OCI-LY7 (cell line): Measurements from ENCODE around the gene UQCC5. TPM values are rescaled to one million over a fixed set of nuclear protein-coding genes. Genes with fewer than 3 reads are reported as not detected.

Source experiments
- BruUV-seq: library from RNA; stranded (reverse); fragments of 400-500 nt; replicated peaks from 2 replicates; lab custom pipeline; 2021; lab: Mats Ljungman, UMichigan
- CTCF ChIA-PET: fragments of 300-600 bp; sonication (Branson Sonifier 250); formaldehyde crosslinking; loops from one replicate; lab custom pipeline; 2022; ENCODE audit warnings: antibody characterized with exemption; ENCODE audit not compliant: unreplicated experiment; lab: Charles Lee
- POLR2A ChIA-PET: fragments of 300-600 bp; sonication (Branson Sonifier 250); formaldehyde crosslinking; loops from one replicate; lab custom pipeline; 2022; ENCODE audit warnings: antibody characterized with exemption; lab: Charles Lee
- DNase-seq: peaks from one replicate; pipeline ENCODE4 v3.0.0-alpha.2; 2015; ENCODE audit warnings: low spot score
- H2AFZ ChIP-seq: fragments of 200-600 bp; sonication (generic), shearing (Covaris generic); 2 replicates; pipeline ENCODE4 v1.6.1; 2014; ENCODE audit warnings: mild to moderate bottlenecking, antibody characterized with exemption, low read length, moderate library complexity
- H3K27ac ChIP-seq: fragments of 200-600 bp; sonication (generic); 2 replicates; pipeline ENCODE4 v1.5.1; 2014; ENCODE audit warnings: mixed run types, low read depth, mild to moderate bottlenecking, moderate library complexity, low read length, inconsistent platforms; ENCODE audit not compliant: poor library complexity, severe bottlenecking
- H3K36me3 ChIP-seq: fragments of 200-600 bp; sonication (generic); 2 replicates; pipeline ENCODE4 v1.6.1; 2014; ENCODE audit warnings: mild to moderate bottlenecking, antibody characterized with exemption, low read length, moderate library complexity, mixed read lengths; ENCODE audit not compliant: insufficient read depth
- H3K4me1 ChIP-seq: fragments of 200-600 bp; sonication (generic); 2 replicates; pipeline ENCODE4 v1.5.1; 2014; ENCODE audit warnings: mild to moderate bottlenecking, low read length; ENCODE audit not compliant: insufficient read depth, poor library complexity, severe bottlenecking
- H3K4me2 ChIP-seq: fragments of 200-600 bp; sonication (generic); 2 replicates; pipeline ENCODE4 v1.6.1; 2014; ENCODE audit warnings: mild to moderate bottlenecking, low read length
- H3K4me3 ChIP-seq: fragments of 200-600 bp; sonication (generic); 2 replicates; pipeline ENCODE4 v1.5.1; 2014; ENCODE audit warnings: mild to moderate bottlenecking, low read depth, low read length; ENCODE audit not compliant: poor library complexity, severe bottlenecking
- H3K79me2 ChIP-seq: fragments of 200-600 bp; sonication (generic); 2 replicates; pipeline ENCODE4 v1.6.1; 2016; ENCODE audit warnings: low read depth, mild to moderate bottlenecking, low read length, moderate library complexity, mixed read lengths; ENCODE audit not compliant: insufficient read depth
- H3K9me2 ChIP-seq: fragments of 200-600 bp; sonication (generic); 2 replicates; pipeline ENCODE4 v1.6.1; 2016; ENCODE audit warnings: mild to moderate bottlenecking, low read length, mixed read lengths; ENCODE audit not compliant: insufficient read depth
- H3K9me3 ChIP-seq: fragments of 200-600 bp; sonication (generic); 2 replicates; pipeline ENCODE4 v1.6.1; 2014; ENCODE audit warnings: mild to moderate bottlenecking, mixed run types, low read length, mixed read lengths
- H4K20me1 ChIP-seq: fragments of 200-600 bp; sonication (generic); 2 replicates; pipeline ENCODE4 v1.6.1; 2014; ENCODE audit warnings: mild to moderate bottlenecking, antibody characterized with exemption, low read length, moderate library complexity, mixed read lengths; ENCODE audit not compliant: insufficient read depth
- CTCF ChIP-seq: fragments of 200-600 bp; sonication (generic); conservative IDR thresholded peaks from 2 replicates; pipeline ENCODE4 v1.5.1; 2014; ENCODE audit warnings: mild to moderate bottlenecking, antibody characterized with exemption, low read length, moderate library complexity, mixed read lengths
- EZH2phosphoT487 ChIP-seq: fragments of 200-600 bp; sonication (generic); IDR thresholded peaks from 2 replicates; pipeline ENCODE4 v1.6.1; 2018; ENCODE audit warnings: low read depth, borderline replicate concordance, mild to moderate bottlenecking, mixed run types, antibody characterized with exemption, low read length, moderate library complexity, mixed read lengths
- intact Hi-C: fragments of 100-400 bp; cut with micrococcal nuclease; formaldehyde crosslinking; loops from one replicate; pipeline ENCODE4 v1.10.0; 2022; ENCODE audit not compliant: unreplicated experiment
- total RNA-seq, 2 experiments: library from RNA; depleted of rRNA in 1 of 2; stranded (reverse); fragments of >200 nt in 1 of 2; shearing (Covaris generic) in 1 of 2; gene quantifications; 2 replicates each; pipeline ENCODE4 v1.2.3, GENCODE V29; 2014 to 2022

The UQCC5 gene
- total RNA-seq, 2 experiments from 2014 or later: 18.4 to 25.6 TPM

DNA sequence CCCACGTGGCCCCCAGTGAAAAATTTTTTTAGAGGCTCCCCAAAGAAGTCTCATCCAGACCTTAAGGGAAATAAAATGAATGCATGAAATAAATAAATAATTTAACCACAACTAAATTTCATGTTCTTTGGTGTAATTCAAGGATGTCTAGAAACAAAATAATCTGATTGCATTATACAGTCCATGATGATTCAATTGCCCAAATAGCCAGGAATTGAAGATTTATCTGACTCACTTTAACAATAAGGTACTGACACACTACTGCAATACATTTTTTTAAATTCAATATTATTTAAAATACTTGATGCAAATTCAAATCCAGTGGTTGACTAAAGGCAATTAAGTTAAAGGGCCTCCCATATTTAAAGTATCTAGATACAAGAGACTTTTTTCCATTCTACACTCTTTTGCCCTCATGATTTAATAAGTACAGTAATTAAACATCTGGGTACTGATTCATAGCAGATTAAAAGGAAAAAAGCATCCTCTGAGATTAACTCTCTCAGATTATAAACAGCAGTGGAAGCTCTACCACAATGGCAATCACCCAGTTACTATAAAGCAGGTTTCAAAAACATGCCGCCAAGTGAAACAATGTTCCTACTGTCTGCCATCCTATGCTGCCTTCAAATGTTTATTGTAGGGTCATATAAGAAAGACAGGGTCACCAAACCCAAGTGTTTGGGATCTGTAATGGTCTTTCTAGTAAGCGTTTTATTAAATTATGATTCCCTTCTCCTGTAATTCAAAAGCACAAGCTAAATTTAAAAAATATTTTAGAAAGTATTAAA is 9.9 kb downstream of the UQCC5 start:
- H4K20me1 ChIP-seq: peaks cover under 1% of the 10 kb centered on the region; the same call in 1 of the 2 replicates
- H3K9me3 ChIP-seq: no peaks in the 10 kb centered on the region
- intact Hi-C loops: no loop called here
- no peaks in the 10 kb centered on the region; the same call in 1 of the 2 replicates for H3K79me2 ChIP-seq
- H3K4me1 ChIP-seq: peaks cover 17% of the 10 kb centered on the region
- ChIA-PET CTCF (no interaction called here), POLR2A (interaction anchor here (0.9 to 1.9 kb wide), 2 partner anchors 10 to 11 kb away, joined by 3 to 7 read pairs; partner anchors contain the start of gene UQCC5)
- H3K9me2 ChIP-seq: no peaks in the 10 kb centered on the region
- no peak overlapping the region for H3K27ac ChIP-seq
- H3K36me3 ChIP-seq: peaks cover 91% of the 10 kb centered on the region
- no peak overlapping the region for H3K4me3 ChIP-seq
- no peak for DNase-seq
- no peak overlapping the region for H2AFZ ChIP-seq
- BruUV-seq: TSS peak; percentile 53
- no peak for TF ChIP-seq CTCF
- TF ChIP-seq EZH2phosphoT487: no peak
- no peak overlapping the region for H3K4me2 ChIP-seq

- no peak overlapping the region for H3K4me3 ChIP-seq
- H3K4me2 ChIP-seq: no peak overlapping the region
- no peak overlapping the region for H3K27ac ChIP-seq
- no TSS peak for BruUV-seq
- H2AFZ ChIP-seq: no peak overlapping the region
- peaks cover 91% of the 10 kb centered on the region for H3K36me3 ChIP-seq
- no peaks in the 10 kb centered on the region; the same call in 1 of the 2 replicates for H3K79me2 ChIP-seq
- intact Hi-C loops: no loop called here
- TF ChIP-seq EZH2phosphoT487: no peak
- no peaks in the 10 kb centered on the region for H3K9me3 ChIP-seq
- POLR2A ChIA-PET: interaction anchor here (0.9 to 1.9 kb wide), 2 partner anchors 11 to 12 kb away, joined by 3 to 7 read pairs; partner anchors contain the start of gene UQCC5
- no peaks in the 10 kb centered on the region for H4K20me1 ChIP-seq
- peaks cover 17% of the 10 kb centered on the region for H3K4me1 ChIP-seq
- no peaks in the 10 kb centered on the region for H3K9me2 ChIP-seq
- CTCF ChIA-PET: no interaction called here
- no peak for DNase-seq
These were observed 10.7 kb downstream of the UQCC5 start for GRCh38 chr3:52547143-52547542.

GRCh38 chr3:52551118-52551517 is 14.7 kb downstream of the UQCC5 start:
- Histone ChIP-seq H3K36me3 (peaks cover 91% of the 10 kb centered on the region), H3K9me2 (no peaks in the 10 kb centered on the region), H4K20me1 (no peaks in the 10 kb centered on the region), H2AFZ (no peak overlapping the region), H3K4me2 (no peak overlapping the region), H3K4me1 (no peaks in the 10 kb centered on the region), H3K9me3 (no peaks in the 10 kb centered on the region), H3K79me2 (no peaks in the 10 kb centered on the region; the same call in 1 of the 2 replicates), H3K4me3 (no peak overlapping the region), H3K27ac (no peak overlapping the region)
- POLR2A ChIA-PET: interaction anchor here (0.5 to 1.4 kb wide), 4 partner anchors 15 to 63 kb away, joined by 3 to 7 read pairs (median 4); partner anchors contain the start of gene UQCC5
- no peak for DNase-seq
- BruUV-seq: no TSS peak
- CTCF ChIA-PET: interaction anchor here (0.6 kb wide), 1 partner anchor 15 kb away, joined by 5 read pairs; no protein-coding TSS in a partner anchor
- intact Hi-C loops: no loop called here
- no peak for TF ChIP-seq CTCF
- no peak for TF ChIP-seq EZH2phosphoT487
